H1 (cell line): Measurements from ENCODE around the gene CEP83. TPM values are rescaled to one million over a fixed set of nuclear protein-coding genes. Genes with fewer than 3 reads are reported as not detected.

Experiments
- CTCF ChIA-PET: fragments of 300-600 bp; sonication (Branson Sonifier 250); formaldehyde crosslinking; loops from one replicate; lab custom pipeline; 2021; ENCODE audit not compliant: partially characterized antibody; lab: Charles Lee
- POLR2A ChIA-PET: fragments of 300-600 bp; sonication (Branson Sonifier 250); formaldehyde crosslinking; loops from one replicate; lab custom pipeline; 2021; ENCODE audit warnings: inconsistent platforms; ENCODE audit not compliant: partially characterized antibody; lab: Charles Lee
- DNase-seq, 2 experiments: peaks; one replicate each; pipeline versions ENCODE4 v3.0.0 to v3.0.0-alpha.2; 2010 to 2022; ENCODE audit warnings: low spot score in 2 of 2, low read depth in 1 of 2, mixed read lengths in 1 of 2
- FAIRE-seq: peaks from 2 replicates; lab custom pipeline; 2011; peaks lifted over from hg19 to GRCh38; lab: Jason Lieb, UNC
- H2AFZ ChIP-seq: 2 replicates; pipeline ENCODE4 v1.8.1; 2012; ENCODE audit warnings: low read length, inconsistent platforms
- H2AK5ac ChIP-seq: 2 replicates; pipeline ENCODE4 v1.6.1; 2013; ENCODE audit warnings: low read depth, low read length
- H2BK120ac ChIP-seq: replicated peaks from 2 replicates; pipeline ENCODE3; 2013; ENCODE audit warnings: low read depth, low read length, inconsistent platforms
- H2BK12ac ChIP-seq: 2 replicates; pipeline ENCODE4 v1.6.1; 2013; ENCODE audit warnings: low read depth, low read length
- H2BK15ac ChIP-seq: 2 replicates; pipeline ENCODE4 v1.6.1; 2013; ENCODE audit warnings: low read length
- H2BK20ac ChIP-seq: 2 replicates; pipeline ENCODE4 v1.6.1; 2013; ENCODE audit warnings: low read length
- H2BK5ac ChIP-seq: 2 replicates; pipeline ENCODE4 v1.6.1; 2013; ENCODE audit warnings: low read depth, low read length
- H3K14ac ChIP-seq: 2 replicates; pipeline ENCODE4 v1.6.1; 2013; ENCODE audit warnings: inconsistent platforms; ENCODE audit not compliant: insufficient read length
- H3K18ac ChIP-seq: 2 replicates; pipeline ENCODE4 v1.6.1; 2013; ENCODE audit warnings: low read length; ENCODE audit errors: extremely low read depth
- H3K23ac ChIP-seq: 2 replicates; pipeline ENCODE4 v1.6.1; 2013; ENCODE audit warnings: inconsistent platforms; ENCODE audit not compliant: insufficient read length
- H3K23me2 ChIP-seq: 2 replicates; pipeline ENCODE4 v1.6.1; 2013; ENCODE audit warnings: low read depth, low read length
- H3K27ac ChIP-seq: 2 replicates; pipeline ENCODE4 v1.6.1; 2011; ENCODE audit warnings: low read depth, low read length, inconsistent platforms
- H3K27me3 ChIP-seq, 4 experiments: replicated peaks in 1 of 4; 1 replicate in 1 of 4; 2 replicates in 3 of 4; pipeline versions ENCODE4 v1.6.1 to v1.8.1; 2011 to 2013; ENCODE audit warnings: low read length in 3 of 4, mild to moderate bottlenecking in 3 of 4, inconsistent platforms in 2 of 4, mixed read lengths in 2 of 4, moderate library complexity in 1 of 4; ENCODE audit not compliant: control insufficient read depth in 3 of 4, insufficient read depth in 3 of 4; ENCODE audit errors: extremely low read depth in 1 of 4
- H3K36me3 ChIP-seq, 4 experiments: 2 replicates each; pipeline versions ENCODE4 v1.6.1 to v1.8.1; 2011 to 2013; ENCODE audit warnings: mild to moderate bottlenecking in 4 of 4, low read length in 3 of 4, moderate library complexity in 2 of 4, control low read depth in 1 of 4, inconsistent platforms in 1 of 4; ENCODE audit not compliant: insufficient read depth in 4 of 4, control insufficient read depth in 2 of 4
- H3K4ac ChIP-seq: replicated peaks from 2 replicates; pipeline ENCODE3; 2013; ENCODE audit warnings: low read length, low read depth, mixed read lengths, inconsistent platforms; ENCODE audit not compliant: insufficient read length
- H3K4me1 ChIP-seq, 4 experiments: replicated peaks in 1 of 4; 1 replicate in 1 of 4; 2 replicates in 3 of 4; pipeline versions ENCODE4 v1.6.1 to v1.8.1; 2011 to 2013; ENCODE audit warnings: low read length in 3 of 4, inconsistent platforms in 2 of 4, mixed read lengths in 1 of 4; ENCODE audit not compliant: insufficient read depth in 4 of 4, control insufficient read depth in 3 of 4
- H3K4me2 ChIP-seq, 2 experiments: 2 replicates each; pipeline versions ENCODE4 v1.6.1 to v1.8.1; 2011 to 2013; ENCODE audit warnings: low read depth in 2 of 2, low read length in 2 of 2, control low read depth in 1 of 2, inconsistent platforms in 1 of 2, mild to moderate bottlenecking in 1 of 2; ENCODE audit not compliant: insufficient read depth in 1 of 2
- H3K4me3 ChIP-seq, 4 experiments: fragments of 200-600, 300-600 bp in 1 of 4; sonication (generic), shearing (Covaris generic), sonication (Bioruptor Twin) in 1 of 4; 2 replicates each; pipeline versions ENCODE4 v1.5.1 to v1.8.1; 2011 to 2016; ENCODE audit warnings: low read length in 4 of 4, low read depth in 3 of 4, control low read depth in 2 of 4, inconsistent platforms in 2 of 4, mild to moderate bottlenecking in 2 of 4, mixed read lengths in 1 of 4, moderate library complexity in 1 of 4; ENCODE audit not compliant: insufficient read depth in 2 of 4; ENCODE audit errors: extremely low read depth in 1 of 4
- H3K56ac ChIP-seq: replicated peaks from 2 replicates; pipeline ENCODE3; 2013; ENCODE audit warnings: low read depth, mild to moderate bottlenecking, mixed read lengths, low read length, inconsistent platforms; ENCODE audit not compliant: insufficient read length
- H3K79me1 ChIP-seq: 2 replicates; pipeline ENCODE4 v1.6.1; 2013; ENCODE audit warnings: low read depth, low read length, control low read depth
- H3K79me2 ChIP-seq, 2 experiments: 2 replicates each; pipeline versions ENCODE4 v1.6.1 to v1.8.1; 2012 to 2013; ENCODE audit warnings: low read length in 2 of 2, mild to moderate bottlenecking in 2 of 2, inconsistent platforms in 1 of 2; ENCODE audit not compliant: insufficient read depth in 2 of 2, control insufficient read depth in 1 of 2
- H3K9ac ChIP-seq, 4 experiments: replicated peaks in 1 of 4; 1 replicate in 1 of 4; 2 replicates in 3 of 4; pipeline versions ENCODE4 v1.6.1 to v1.8.1; 2011 to 2013; ENCODE audit warnings: low read depth in 3 of 4, low read length in 3 of 4, control low read depth in 2 of 4, mild to moderate bottlenecking in 2 of 4, moderate library complexity in 2 of 4, inconsistent platforms in 1 of 4; ENCODE audit errors: extremely low read depth in 1 of 4
- H3K9me3 ChIP-seq, 2 experiments: 2 replicates each; pipeline versions ENCODE4 v1.6.1 to v1.8.1; 2012 to 2013; ENCODE audit warnings: mild to moderate bottlenecking in 2 of 2, moderate library complexity in 2 of 2, control low read depth in 1 of 2, inconsistent platforms in 1 of 2, low read depth in 1 of 2, low read length in 1 of 2, mixed read lengths in 1 of 2; ENCODE audit not compliant: insufficient read depth in 2 of 2
- H4K20me1 ChIP-seq, 2 experiments: replicated peaks in 1 of 2; 2 replicates each; pipeline versions ENCODE3 to v1.8.1; 2011 to 2013; ENCODE audit warnings: inconsistent platforms in 2 of 2, low read length in 2 of 2, mild to moderate bottlenecking in 1 of 2; ENCODE audit not compliant: insufficient read depth in 2 of 2, control insufficient read depth in 1 of 2
- H4K5ac ChIP-seq: 2 replicates; pipeline ENCODE4 v1.6.1; 2013; ENCODE audit warnings: low read length, low read depth, mixed read lengths, inconsistent platforms; ENCODE audit not compliant: insufficient read length
- H4K8ac ChIP-seq: 2 replicates; pipeline ENCODE4 v1.8.0; 2013; ENCODE audit warnings: mild to moderate bottlenecking, moderate library complexity, low read length, inconsistent platforms; ENCODE audit not compliant: insufficient read depth; ENCODE audit errors: extremely low read depth
- H4K91ac ChIP-seq: replicated peaks from 2 replicates; pipeline ENCODE3; 2013; ENCODE audit warnings: low read length, mixed read lengths, inconsistent platforms; ENCODE audit not compliant: insufficient read length
- FOSL1 ChIP-seq: IDR thresholded peaks from 2 replicates; pipeline ENCODE4 v1.6.1; 2011; ENCODE audit warnings: mild to moderate bottlenecking, low read depth, low read length, moderate library complexity; ENCODE audit not compliant: insufficient read depth
- RNF2 ChIP-seq: fragments of 200-900, 300-1000 bp; sonication (generic); IDR thresholded peaks from 2 replicates; pipeline ENCODE4 v1.7.1; 2016; ENCODE audit warnings: borderline replicate concordance, low read depth, mild to moderate bottlenecking, antibody characterized with exemption, low read length; ENCODE audit not compliant: poor library complexity, severe bottlenecking; ENCODE audit errors: missing control alignments
- SRF ChIP-seq: IDR thresholded peaks from 2 replicates; pipeline ENCODE4 v1.6.1; 2011; ENCODE audit warnings: mild to moderate bottlenecking, low read depth, low read length, moderate library complexity
- TAF7 ChIP-seq: optimal IDR thresholded peaks from 2 replicates; pipeline ENCODE3; 2011; ENCODE audit warnings: low read depth, mild to moderate bottlenecking, inconsistent platforms, low read length, moderate library complexity, borderline replicate concordance
- WGBS, 2 experiments: shearing (Covaris generic) in 1 of 2; methylation state at CpG; one replicate each; pipeline versions ENCODE4 v1.1.6 to v1.1.7; 2013 to 2015; ENCODE audit warnings: low lambda C conversion rate in 2 of 2, mixed read lengths in 2 of 2, inconsistent platforms in 1 of 2, low coverage in 1 of 2, missing lambda C conversion rate in 1 of 2; ENCODE audit not compliant: insufficient replicate concordance in 2 of 2, insufficient coverage in 1 of 2, insufficient read length in 1 of 2; ENCODE audit errors: extremely low coverage in 1 of 2, missing lambda C conversion rate in 1 of 2; 5-methylcytosine and 5-hydroxymethylcytosine counted together
- polyA plus RNA-seq, 7 experiments: library from polyadenylated mRNA; depleted of rRNA in 3 of 7; stranded (reverse) in 5 of 7; unstranded in 2 of 7; fragments of >200 nt in 5 of 7; fragments of 200-250 nt in 2 of 7; gene quantifications; 1 replicate in 5 of 7; 2 replicates in 1 of 7; 4 replicates in 1 of 7; pipeline versions ENCODE4 v1.2.1 to v1.2.3, GENCODE V29; 2011 to 2013; ENCODE audit warnings: missing spikeins in 2 of 7, mixed read lengths in 2 of 7
- total RNA-seq: library from RNA; stranded (reverse); fragmentation: NEBNext Ultra II Directional; extraction: Animal tissue kit (Norgen Biotek cat#: 25700); gene quantifications from 2 replicates; pipeline ENCODE4 v1.2.1, GENCODE V29; 2021

The CEP83 gene
- total and polyA plus RNA-seq, 2 of the 8 experiments (the other 6 are each of a cell fraction or from before 2014, with no cell fraction given): 6.0 to 25.8 TPM

- DNase-seq (no peak), FAIRE-seq (no peak)
- Histone ChIP-seq H3K4ac (no peak overlapping the region), H3K23me2 (no peaks in the 10 kb centered on the region), H4K20me1 (no peaks in the 10 kb centered on the region), H2BK12ac (no peak overlapping the region), H3K79me1 (no peaks in the 10 kb centered on the region), H2BK120ac (no peak overlapping the region), H3K36me3 (peaks cover 0 to 3% (median 0%) of the 10 kb centered on the region in 4 experiments; a peak in 1 of 8 replicates), H3K23ac (no peak overlapping the region), H2BK5ac (no peak overlapping the region), H4K91ac (no peak overlapping the region), H3K14ac (no peak overlapping the region), H2AK5ac (no peak overlapping the region), H4K5ac (no peak overlapping the region), H2AFZ (no peak overlapping the region), H3K9me3 (no peaks in the 10 kb centered on the region), H3K4me2 (no peak overlapping the region), H3K4me1 (peaks cover 0 to 9% (median 7%) of the 10 kb centered on the region in 4 experiments; a peak in 6 of 7 replicates), H2BK15ac (no peak overlapping the region), H3K27me3 (no peaks in the 10 kb centered on the region), H3K27ac (no peak overlapping the region), H3K4me3 (no peak overlapping the region), H4K8ac (no peak overlapping the region), H2BK20ac (no peak overlapping the region), H3K79me2 (no peaks in the 10 kb centered on the region), H3K18ac (no peak overlapping the region), H3K9ac (no peak overlapping the region), H3K56ac (no peak overlapping the region)
- WGBS, 2 experiments: 97% methylated on average over 7 of the region's 7 CpGs; no CpG with 5 or more reads in 1 of the 2 experiments
- no peak for TF ChIP-seq TAF7
- no peak for TF ChIP-seq FOSL1
- no peak for TF ChIP-seq SRF
- TF ChIP-seq RNF2: no peak
- ChIA-PET CTCF (interaction anchor here (1.8 kb wide), 1 partner anchor 16 kb away, joined by 3 read pairs; no protein-coding TSS in a partner anchor), POLR2A (no interaction called here)
Observed at GRCh38 chr12:94282675-94283074, 177.0 kb downstream of the CEP83 start.
